HEK293T (cell line): Measurements from ENCODE around the gene ACOXL.

Experiments used
- BHLHE40 ChIP-seq: fragments of 450-650 bp; IDR thresholded peaks from 2 replicates; pipeline ENCODE4 v1.6.1; 2016; ENCODE audit warnings: mild to moderate bottlenecking, moderate library complexity, borderline replicate concordance
- CTBP1 ChIP-seq: fragments of 450-650 bp; IDR thresholded peaks from 2 replicates; pipeline ENCODE4 v1.6.1; 2016; ENCODE audit warnings: borderline replicate concordance
- FOXA1 ChIP-seq: fragments of 450-650 bp; IDR thresholded peaks from 2 replicates; pipeline ENCODE4 v1.6.1; 2016; ENCODE audit warnings: mild to moderate bottlenecking
- HDGF ChIP-seq: fragments of 450-650 bp; IDR thresholded peaks from 2 replicates; pipeline ENCODE4 v1.6.1; 2017; ENCODE audit warnings: antibody characterized with exemption, borderline replicate concordance
- LEF1 ChIP-seq: fragments of 450-650 bp; IDR thresholded peaks from 2 replicates; pipeline ENCODE4 v1.6.1; 2017; ENCODE audit warnings: mild to moderate bottlenecking, borderline replicate concordance
- NFRKB ChIP-seq: fragments of 450-650 bp; IDR thresholded peaks from 2 replicates; pipeline ENCODE4 v1.6.1; 2016; ENCODE audit warnings: mild to moderate bottlenecking, moderate library complexity
- SP1 ChIP-seq: fragments of 450-650 bp; IDR thresholded peaks from 2 replicates; pipeline ENCODE4 v1.6.1; 2017
- SUZ12 ChIP-seq: fragments of 450-650 bp; IDR thresholded peaks from 2 replicates; pipeline ENCODE4 v1.6.1; 2016; ENCODE audit warnings: mild to moderate bottlenecking
- ZNF384 ChIP-seq: fragments of 450-650 bp; IDR thresholded peaks from 2 replicates; pipeline ENCODE4 v1.6.1; 2016

DNA sequence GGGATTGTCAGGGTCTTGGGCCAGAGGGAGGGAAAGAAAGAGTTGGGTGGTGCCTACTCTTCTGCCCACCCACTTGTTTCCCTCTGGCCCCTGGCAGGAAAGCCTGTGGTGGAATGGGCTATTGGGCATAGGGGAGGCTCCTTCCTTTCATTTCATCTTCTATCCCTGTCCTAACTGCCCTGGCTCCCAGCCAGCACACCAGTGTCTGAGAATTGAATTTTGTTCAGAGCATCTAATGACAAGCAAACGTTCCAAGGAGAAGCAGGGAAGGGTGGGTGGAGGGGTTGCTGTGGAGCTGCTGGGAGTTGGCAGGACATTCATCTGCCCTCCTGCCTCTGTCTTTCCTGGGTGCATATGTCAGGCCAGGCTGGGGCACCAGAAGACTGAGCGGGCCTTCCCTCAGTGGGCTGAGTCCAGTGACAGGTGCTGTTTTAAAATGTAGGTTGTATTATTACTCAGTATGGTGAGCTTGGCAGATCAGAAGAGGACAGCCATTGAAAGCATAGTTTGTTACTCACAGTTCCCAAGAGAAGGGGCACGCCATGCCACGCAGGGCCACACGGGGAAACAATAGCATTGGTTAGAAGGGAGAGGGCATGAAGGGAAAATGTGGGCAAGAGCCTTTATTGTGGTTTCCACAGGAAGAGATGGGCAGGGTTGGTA is 171.9 kb downstream of the ACOXL start:
- TF ChIP-seq CTBP1 (no peak), SUZ12 (no peak), ZNF384 (no peak), BHLHE40 (no peak), NFRKB (no peak), HDGF (no peak), SP1 (no peak), FOXA1 (no peak), LEF1 (no peak)
